ENCODE data around the gene CAPN8.
A peak's percentile ranks its signal among the peaks of the same experiment; 100 is the strongest.

Gene CAPN8

DNA sequence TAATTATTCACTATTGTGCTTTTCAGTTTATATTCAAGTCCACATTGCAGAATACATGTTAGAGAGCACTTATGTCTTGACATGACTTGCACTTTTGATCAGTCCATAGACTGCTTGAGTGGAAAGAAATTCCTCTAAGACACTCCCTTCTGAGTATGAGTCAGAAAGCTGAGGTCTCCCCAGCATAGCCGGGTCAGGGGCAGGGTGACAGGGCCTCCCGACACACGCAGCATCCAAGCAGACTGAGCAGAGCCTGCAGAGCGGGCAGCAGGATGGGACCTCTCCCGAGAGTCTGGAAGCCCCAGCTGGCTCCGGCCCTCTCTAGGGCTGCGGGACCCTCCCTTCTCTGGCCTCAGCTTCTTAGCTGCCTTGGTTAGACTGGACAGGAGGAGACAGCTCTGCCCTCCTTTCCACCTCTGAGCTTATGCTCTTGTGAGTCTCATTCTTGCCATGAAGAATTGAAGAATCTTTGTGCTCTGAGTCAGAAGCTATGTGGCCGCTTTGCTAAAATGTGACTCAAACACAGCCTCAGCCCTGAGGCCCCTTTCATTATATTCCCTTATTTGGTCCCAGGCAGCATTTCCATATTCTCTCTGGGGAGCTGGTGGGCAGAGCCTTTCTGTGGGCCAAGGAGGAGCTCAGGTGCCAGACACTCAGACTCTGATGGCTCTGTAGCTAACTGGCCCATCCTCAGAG, 35.6 kb upstream of the CAPN8 start:
- DNase-seq, result no peak

GRCh38 chr1:223700388-223700918, 35.0 kb upstream of the CAPN8 start:
- DNase-seq, result no peak

GRCh38 chr1:223695941-223696340, 30.4 kb upstream of the CAPN8 start:
- no peak for DNase-seq

DNA sequence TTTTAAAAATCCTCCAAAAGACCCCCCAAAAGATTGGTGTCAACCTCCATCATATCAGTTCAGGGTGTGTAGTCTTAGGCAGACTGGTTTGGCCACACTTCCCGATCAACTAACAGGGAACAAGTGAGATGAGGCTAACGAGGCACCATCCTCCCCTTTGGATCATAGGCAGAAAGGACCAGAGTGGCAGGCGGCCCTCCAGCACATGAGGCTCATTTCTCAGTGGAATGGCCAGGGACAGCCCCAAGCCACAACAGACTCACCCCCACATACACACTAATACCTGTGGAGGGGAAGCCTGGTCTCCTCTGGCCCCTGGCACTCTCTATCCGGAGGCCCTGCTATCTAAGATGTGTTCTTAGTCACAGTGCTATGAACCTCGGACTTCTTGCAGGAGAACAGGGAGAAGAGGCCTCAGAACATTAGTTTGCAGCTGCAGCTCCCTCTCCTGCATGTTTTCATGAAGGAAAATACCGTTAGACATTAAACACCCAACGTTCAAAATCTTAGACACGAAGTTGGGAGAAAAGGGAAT, 29.6 kb upstream of the CAPN8 start:
- DNase-seq, result no peak

- no peak for DNase-seq
These were observed 25.6 kb upstream of the CAPN8 start for GRCh38 chr1:223691121-223691520.

- DNase-seq, result no peak
These were observed 18.9 kb upstream of the CAPN8 start for GRCh38 chr1:223684488-223684792.

- peak; percentile 17 for DNase-seq
These were observed 18.3 kb upstream of the CAPN8 start for GRCh38 chr1:223683586-223684487.

DNA sequence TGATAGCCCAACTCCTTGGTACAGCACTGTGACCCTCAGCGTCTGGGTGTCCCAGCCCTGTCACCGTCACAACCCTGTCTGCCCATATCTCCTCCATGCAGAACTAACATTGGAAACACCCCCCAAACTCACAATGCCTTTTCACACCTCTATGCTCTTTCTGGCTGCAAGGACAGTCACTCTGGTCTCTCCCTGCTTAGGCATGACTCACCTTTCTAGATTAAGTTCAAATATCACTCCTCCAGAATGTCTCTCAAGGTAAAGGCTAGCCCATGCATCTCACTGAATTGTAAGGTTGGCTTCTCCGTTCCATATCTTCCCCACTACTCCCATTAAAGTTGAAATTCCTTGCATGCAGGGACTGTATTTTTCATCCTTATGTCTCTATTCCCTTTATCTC, 17.0 kb upstream of the CAPN8 start:
- no peak for DNase-seq

DNA sequence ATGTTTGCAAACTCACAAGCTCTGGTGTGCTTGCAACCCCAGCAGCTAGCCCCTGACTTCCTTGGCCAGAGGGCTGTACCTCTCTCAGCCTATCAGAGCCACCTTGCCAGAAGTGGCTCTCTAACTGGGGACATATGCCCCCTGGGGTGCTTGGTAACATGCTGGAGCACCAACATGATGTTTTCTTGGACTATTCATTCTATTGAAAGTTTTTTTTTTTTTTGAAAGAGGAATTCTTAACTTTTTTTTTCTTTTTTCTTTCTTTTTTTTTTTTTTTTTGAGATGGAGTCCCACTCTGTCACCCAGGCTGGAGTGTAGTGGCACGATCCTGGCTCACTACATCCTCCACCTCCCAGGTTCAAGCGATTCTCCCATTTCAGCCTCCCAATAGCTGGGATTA, 14.7 kb upstream of the CAPN8 start:
- no peak for DNase-seq

GRCh38 chr1:223678841-223679240, 13.3 kb upstream of the CAPN8 start:
- no peak for DNase-seq

- DNase-seq, result no peak
These were observed 8.8 kb upstream of the CAPN8 start for GRCh38 chr1:223674119-223674890.

DNA sequence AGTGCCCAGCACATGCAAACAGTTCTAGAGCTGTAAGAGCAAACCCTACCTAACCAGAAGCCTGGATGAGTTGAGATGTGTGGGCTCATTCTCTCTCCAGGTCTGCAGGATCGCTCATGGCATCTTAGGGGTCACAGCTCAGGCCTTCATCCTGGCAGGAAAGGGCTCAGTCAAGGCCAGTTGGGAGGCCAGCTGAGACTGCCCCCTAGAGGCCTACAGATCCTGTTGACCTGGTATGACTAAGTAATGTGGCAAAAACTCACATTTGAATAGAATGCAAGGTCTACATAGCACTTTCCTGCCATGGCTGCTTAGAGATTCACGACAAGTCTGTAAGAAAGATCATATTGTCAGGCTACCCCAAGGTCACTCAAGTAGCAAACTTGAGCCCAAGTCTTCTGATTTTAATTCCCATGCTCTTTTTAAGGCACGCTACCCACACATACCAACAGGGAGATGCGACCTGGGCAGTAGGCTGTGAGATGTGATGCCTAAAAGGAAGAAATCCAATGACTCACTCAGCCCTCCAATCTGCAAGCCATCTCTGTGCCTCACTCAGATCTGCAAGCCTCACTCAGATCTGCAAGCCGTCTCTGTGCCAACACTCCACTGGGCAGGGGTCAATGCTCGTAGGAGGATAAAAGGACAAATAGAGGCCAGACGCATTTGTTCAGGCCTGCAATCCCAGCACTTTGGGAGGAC, 5.1 kb upstream of the CAPN8 start:
- DNase-seq, result peak; percentile 24

DNA sequence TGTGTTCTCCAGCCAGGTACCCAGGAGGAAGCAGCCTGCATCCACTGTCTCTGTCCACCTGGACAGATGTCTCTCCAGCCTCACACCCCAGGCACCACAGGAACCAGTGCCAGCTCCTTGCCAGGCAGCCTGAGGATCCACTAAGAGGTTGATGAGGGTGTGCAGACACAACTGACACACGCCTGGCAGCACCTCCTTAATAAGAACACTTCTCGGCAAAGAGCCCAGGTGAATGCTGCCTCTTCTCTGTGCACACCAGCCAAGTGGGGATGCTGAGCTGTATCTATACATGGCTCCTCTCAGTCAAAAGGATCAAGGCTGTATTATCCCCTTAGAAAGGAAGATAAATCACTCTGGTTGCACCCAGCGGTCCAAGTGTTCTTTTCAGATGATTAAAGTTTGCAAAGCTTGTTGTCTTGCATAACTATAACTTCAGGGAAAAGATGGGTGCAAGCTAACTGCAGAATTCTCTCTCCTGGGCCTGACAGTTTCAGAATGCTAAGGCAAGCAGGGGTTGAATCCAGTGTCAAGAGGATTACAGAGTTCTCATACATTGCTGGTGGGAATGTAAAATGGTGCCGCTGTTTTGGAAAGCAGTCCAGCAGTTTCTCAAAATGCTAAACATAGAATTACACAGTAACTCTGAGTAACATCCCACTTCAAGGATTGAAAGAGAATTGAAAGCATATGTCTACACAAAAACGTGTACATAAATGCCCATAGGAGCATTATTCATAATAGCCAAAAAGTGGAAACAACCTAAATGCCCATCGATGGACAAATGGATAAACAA, 3.7 kb upstream of the CAPN8 start:
- DNase-seq, result no peak

DNA sequence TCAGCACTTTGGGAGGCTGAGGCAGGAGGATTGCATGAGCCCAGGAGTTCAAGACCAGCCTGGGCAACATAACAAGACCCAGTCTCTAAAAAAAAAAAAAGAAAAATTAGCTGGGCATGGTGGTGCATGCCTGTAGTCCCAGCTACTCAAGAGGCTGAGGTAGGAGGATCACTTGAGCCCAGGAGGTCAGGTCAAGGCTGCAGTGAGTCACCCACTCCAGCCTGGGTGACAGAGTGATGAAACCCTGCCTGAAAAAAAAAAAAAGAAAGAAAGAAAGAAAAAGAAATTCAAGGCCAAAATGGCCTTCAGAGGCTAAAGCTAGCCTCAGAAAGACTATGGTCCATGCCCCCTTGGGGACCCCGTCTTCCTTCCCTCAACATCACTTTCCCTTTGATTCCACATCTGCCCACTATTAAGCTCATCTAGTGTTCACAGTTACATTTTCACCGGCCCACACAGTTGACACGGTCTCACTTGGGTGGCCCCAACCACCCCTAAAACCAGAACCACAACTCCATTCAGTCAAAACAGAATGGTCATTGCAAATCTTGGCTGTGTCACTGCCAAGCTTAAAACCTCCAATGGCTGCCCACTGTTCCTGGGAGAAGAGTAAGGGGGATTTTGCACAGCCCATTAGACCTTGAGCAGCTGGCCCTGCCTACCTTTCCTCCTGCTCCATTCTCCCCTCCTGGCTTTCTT, 2.1 kb upstream of the CAPN8 start:
- DNase-seq, result no peak

DNA sequence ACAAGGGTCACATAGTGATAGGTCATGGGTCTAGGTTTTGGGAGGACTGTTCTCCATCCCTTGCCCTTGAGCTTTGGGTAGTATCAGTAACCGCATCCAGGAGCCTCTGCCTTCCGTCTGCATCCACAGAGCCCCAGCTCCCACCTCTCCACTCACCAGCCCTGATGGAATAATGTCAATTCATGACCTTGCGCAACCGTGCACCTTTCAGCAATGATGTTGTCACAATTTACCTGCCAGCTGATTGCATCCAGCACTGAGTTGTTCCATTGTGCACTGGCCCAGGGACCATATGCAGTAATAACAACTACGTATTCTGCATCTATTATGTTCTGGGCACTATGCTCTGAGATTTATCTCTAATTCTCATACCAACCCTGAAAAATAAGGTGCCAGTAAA, 1.4 kb downstream of the CAPN8 start:
- DNase-seq, result no peak

- DNase-seq, result no peak
These were observed 2.6 kb downstream of the CAPN8 start for GRCh38 chr1:223662943-223663342.

- DNase-seq, result no peak
These were observed 5.8 kb downstream of the CAPN8 start for GRCh38 chr1:223659711-223660110.

DNA sequence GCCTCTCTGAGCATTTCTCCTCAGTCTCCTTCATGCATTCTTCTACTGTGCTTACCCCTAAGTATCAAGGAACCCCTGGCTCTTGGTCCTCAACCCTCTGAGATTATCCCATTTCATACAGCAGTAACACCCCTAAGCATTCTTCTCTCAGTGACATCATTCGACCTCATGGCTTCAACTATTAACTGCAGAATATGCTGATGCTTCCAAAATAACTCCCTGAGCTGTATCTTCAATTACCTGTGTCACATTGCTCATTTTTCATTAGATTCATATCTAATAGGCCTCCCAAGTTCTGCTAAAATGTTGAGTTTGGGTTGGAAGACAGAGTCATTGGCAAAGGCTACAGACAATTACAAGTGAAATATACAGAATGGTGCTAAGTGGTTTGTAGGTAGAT, 7.5 kb downstream of the CAPN8 start:
- DNase-seq, result no peak

DNA sequence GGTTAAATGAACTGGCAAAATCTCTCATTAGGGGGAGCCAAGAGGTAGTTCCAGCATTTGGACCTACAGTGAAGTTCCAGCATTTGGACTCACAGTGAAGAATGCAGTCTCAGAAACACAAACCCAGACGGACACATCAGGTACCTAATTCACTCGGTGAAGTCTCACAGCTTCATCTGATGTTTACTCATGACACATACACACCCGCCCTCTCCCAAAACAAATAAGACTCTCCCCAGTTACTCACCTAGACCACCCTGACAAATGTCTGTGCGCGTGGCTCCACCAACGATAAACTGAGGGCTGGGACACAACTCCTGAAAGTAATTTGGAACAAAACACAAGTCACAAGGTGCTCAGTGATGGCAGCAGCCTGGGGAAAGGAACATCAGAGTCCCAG, 11.4 kb downstream of the CAPN8 start:
- DNase-seq, result no peak

GRCh38 chr1:223653431-223653830, 12.1 kb downstream of the CAPN8 start:
- no peak for DNase-seq

GRCh38 chr1:223653015-223653414, 12.5 kb downstream of the CAPN8 start:
- no peak for DNase-seq
